Esophagus muscularis mucosa (tissue), 4 donors: ENCODE data around the gene CCDC66.

ENCODE experiments used
- CTCF ChIP-seq, 3 experiments: fragments of 200-600 bp in 2 of 3; fragments of 450-650 bp in 1 of 3; sonication (generic) in 2 of 3; IDR thresholded peaks; one replicate each; pipeline ENCODE4 v1.5.1; 2017 to 2019; ENCODE audit warnings: antibody characterized with exemption in 3 of 3, mild to moderate bottlenecking in 2 of 3, moderate library complexity in 1 of 3
- EP300 ChIP-seq: sonication (generic); formaldehyde crosslinking; IDR thresholded peaks from one replicate; pipeline ENCODE4 v1.6.1; 2017; ENCODE audit warnings: antibody characterized with exemption
- POLR2A ChIP-seq: fragments of 450-650 bp; IDR thresholded peaks from one replicate; pipeline ENCODE4 v1.6.1; 2017; ENCODE audit warnings: antibody characterized with exemption, moderate library complexity, mild to moderate bottlenecking, low read depth

GRCh38 chr3:56595975-56596840 is 39.2 kb downstream of the CCDC66 start:
- TF ChIP-seq CTCF (IDR thresholded peaks at IDR 0.05) = no peak
- no peak for TF ChIP-seq POLR2A
- TF ChIP-seq EP300 = no peak
